PC-9 (cell line): ENCODE measurements around the gene ZNF708. TPM values are rescaled to one million over a fixed set of nuclear protein-coding genes. Genes with fewer than 3 reads are reported as not detected.

Source experiments
- Bru-seq: library from RNA; stranded (reverse); fragments of 400-500 nt; gene quantifications from one replicate; lab custom pipeline; 2021; lab: Mats Ljungman, UMichigan
- BruChase-seq, 2 experiments: library from RNA; stranded (reverse); fragments of 400-500 nt; gene quantifications; one replicate each; lab custom pipeline; 2021; lab: Mats Ljungman, UMichigan
- BruUV-seq: library from RNA; stranded (reverse); fragments of 400-500 nt; replicated peaks from 2 replicates; lab custom pipeline; 2021; lab: Mats Ljungman, UMichigan
- CTCF ChIA-PET: fragments of 300-600 bp; sonication (Branson Sonifier 250); formaldehyde crosslinking; loops from one replicate; lab custom pipeline; 2022; ENCODE audit warnings: antibody characterized with exemption; lab: Charles Lee
- POLR2A ChIA-PET: fragments of 300-600 bp; sonication (Branson Sonifier 250); formaldehyde crosslinking; loops from one replicate; lab custom pipeline; 2022; ENCODE audit warnings: antibody characterized with exemption; ENCODE audit not compliant: unreplicated experiment; lab: Charles Lee
- DNase-seq, 2 experiments: peaks; one replicate each; pipeline versions ENCODE4 v3.0.0 to v3.0.0-alpha.2; 2015 to 2022; ENCODE audit warnings: mixed read lengths in 1 of 2
- H2AFZ ChIP-seq: fragments of 200-600 bp; sonication (generic); 2 replicates; pipeline ENCODE4 v1.8.1; 2017; ENCODE audit warnings: antibody characterized with exemption
- H3F3A ChIP-seq: fragments of 200-600 bp; sonication (generic); 2 replicates; pipeline ENCODE4 v1.8.1; 2017; ENCODE audit warnings: antibody characterized with exemption, mild to moderate bottlenecking, low read depth; ENCODE audit not compliant: insufficient read depth
- H3K27ac ChIP-seq: fragments of 200-600 bp; sonication (generic); 2 replicates; pipeline ENCODE4 v1.6.1; 2016; ENCODE audit warnings: mixed run types
- H3K27me3 ChIP-seq: fragments of 200-600 bp; sonication (generic); 2 replicates; pipeline ENCODE4 v1.6.1; 2016; ENCODE audit warnings: low read depth, mixed run types; ENCODE audit not compliant: insufficient read depth
- H3K36me3 ChIP-seq: fragments of 200-600 bp; sonication (generic); 2 replicates; pipeline ENCODE4 v1.6.1; 2016; ENCODE audit warnings: low read depth, mixed run types
- H3K4me1 ChIP-seq: fragments of 200-600 bp; sonication (generic); replicated peaks from 2 replicates; pipeline ENCODE4 v1.6.1; 2016; ENCODE audit warnings: mixed run types; ENCODE audit not compliant: insufficient read depth
- H3K4me2 ChIP-seq: fragments of 200-600 bp; sonication (generic); 2 replicates; pipeline ENCODE4 v1.6.1; 2017; ENCODE audit warnings: mixed run types
- H3K4me3 ChIP-seq: fragments of 200-600 bp; sonication (generic); 2 replicates; pipeline ENCODE4 v1.6.1; 2016; ENCODE audit warnings: mixed run types
- H3K79me2 ChIP-seq: fragments of 200-600 bp; sonication (generic); 2 replicates; pipeline ENCODE4 v1.6.1; 2017; ENCODE audit warnings: low read depth, mixed run types
- H3K9me2 ChIP-seq: fragments of 200-600 bp; sonication (generic); 2 replicates; pipeline ENCODE4 v1.8.1; 2017; ENCODE audit warnings: mild to moderate bottlenecking; ENCODE audit not compliant: insufficient read depth
- H3K9me3 ChIP-seq: fragments of 200-600 bp; sonication (generic); 2 replicates; pipeline ENCODE4 v1.8.1; 2016; ENCODE audit warnings: low read depth; ENCODE audit not compliant: insufficient read depth
- H4K20me1 ChIP-seq: fragments of 200-600 bp; sonication (generic); 2 replicates; pipeline ENCODE4 v1.8.1; 2017; ENCODE audit not compliant: insufficient read depth
- CTCF ChIP-seq: fragments of 200-600 bp; sonication (generic); conservative IDR thresholded peaks from 2 replicates; pipeline ENCODE4 v1.6.1; 2017; ENCODE audit warnings: mixed run types, antibody characterized with exemption, mild to moderate bottlenecking, moderate library complexity
- EZH2 ChIP-seq: fragments of 200-600 bp; sonication (generic); IDR thresholded peaks from 2 replicates; pipeline ENCODE4 v1.8.0; 2017; ENCODE audit warnings: antibody characterized with exemption, low read depth
- intact Hi-C: fragments of 100-400 bp; cut with micrococcal nuclease; formaldehyde crosslinking; loops from one replicate; pipeline ENCODE4 v1.10.0; 2022; ENCODE audit not compliant: unreplicated experiment
- long read RNA-seq: library from polyadenylated mRNA; stranded (forward); transcript quantifications from one replicate; pipeline ENCODE4 v2.0.0, GENCODE V29; 2022
- total RNA-seq: library from RNA; stranded (reverse); gene quantifications from 2 replicates; pipeline ENCODE4 v1.2.3, GENCODE V29; 2021

ZNF708 gene
- 2.5 and 4.2 TPM in 2 replicates for total RNA-seq
- Bru-seq, nascent RNA = percentile 76 among the genes with signal in this experiment
- BruChase-seq, experiment 1, labeled RNA remaining after a 2-hour chase = percentile 60 among the genes with signal in this experiment
- percentile 51 among the genes with signal in this experiment for BruChase-seq, experiment 2, labeled RNA remaining after a 6-hour chase
- long read RNA-seq, partial matches to known transcripts = 0 of 2 reads
- long read RNA-seq, other reads (novel, unspliced or antisense) = 1 of 2 reads

- no peaks in the 10 kb centered on the region for H4K20me1 ChIP-seq
- peaks cover 25% of the 10 kb centered on the region for H3K36me3 ChIP-seq
- intact Hi-C loops = loop anchor here (2.0 kb wide), 2 partner anchors 30 to 68 kb away; partner anchors contain the start of genes ZNF493 and ZNF738
- H3K4me2 ChIP-seq = peak within 1 kb of the TSS; percentile 84
- ChIA-PET CTCF (interaction anchor here (1.2 kb wide), 1 partner anchor 68 kb away, joined by 3 read pairs; no protein-coding TSS in a partner anchor), POLR2A (interaction anchor here (0.6 to 1.0 kb wide), 7 partner anchors 30 to 406 kb away, joined by 3 to 5 read pairs (median 4); partner anchors contain the start of genes ZNF430, ZNF431, ZNF738 and ZNF85)
- TF ChIP-seq CTCF (no peak), EZH2 (no peak)
- peak within 1 kb of the TSS; percentile 99 for H2AFZ ChIP-seq
- no peaks in the 10 kb centered on the region for H3K9me2 ChIP-seq
- H3K27ac ChIP-seq = peak within 1 kb of the TSS; percentile 57
- peaks cover 21% of the 10 kb centered on the region for H3K9me3 ChIP-seq
- H3K4me1 ChIP-seq = peaks cover 7% of the 10 kb centered on the region
- peak; percentile 82 to 83 for DNase-seq
- no peaks in the 10 kb centered on the region for H3K27me3 ChIP-seq
- peak within 1 kb of the TSS; percentile 79 for H3K4me3 ChIP-seq
- BruUV-seq = no TSS peak
- peaks cover 22% of the 10 kb centered on the region for H3K79me2 ChIP-seq
- peaks cover 4% of the 10 kb centered on the region; the same call in 1 of the 2 replicates for H3F3A ChIP-seq
Measured at GRCh38 chr19:21328885-21329605, at the start of gene ZNF708. Gene ZNF708 (minus strand): TSS chr19:21329410. CDS start chr19:21329212, 198 bp downstream.

- DNase-seq = no peak
- Histone ChIP-seq H3F3A (peaks cover 10% of the 10 kb centered on the region), H4K20me1 (no peaks in the 10 kb centered on the region), H3K4me2 (no peak overlapping the region), H3K27me3 (no peaks in the 10 kb centered on the region), H3K36me3 (peaks cover 31% of the 10 kb centered on the region), H3K4me1 (peaks cover 9% of the 10 kb centered on the region; the same call in 1 of the 2 replicates), H2AFZ (no peak overlapping the region), H3K9me3 (peaks cover 21% of the 10 kb centered on the region), H3K27ac (no peak overlapping the region), H3K9me2 (no peaks in the 10 kb centered on the region), H3K79me2 (peaks cover 18% of the 10 kb centered on the region), H3K4me3 (no peak overlapping the region)
- TF ChIP-seq EZH2 = no peak
- no peak for TF ChIP-seq CTCF
- BruUV-seq = no TSS peak
- intact Hi-C loops = no loop called here
- POLR2A ChIA-PET = no interaction called here
- CTCF ChIA-PET = no interaction called here
Measured at GRCh38 chr19:21362291-21362690, 33.1 kb upstream of the ZNF708 start.

- Histone ChIP-seq H3K4me3 (peak within 1 kb of the TSS; percentile 89), H3K79me2 (peaks cover 18% of the 10 kb centered on the region), H3F3A (peaks cover 10% of the 10 kb centered on the region), H3K9me2 (no peaks in the 10 kb centered on the region), H3K4me1 (peaks cover 9% of the 10 kb centered on the region; the same call in 1 of the 2 replicates), H3K4me2 (peak within 1 kb of the TSS; percentile 78), H3K9me3 (peaks cover 22% of the 10 kb centered on the region), H3K27ac (peak within 1 kb of the TSS; percentile 39; the same call in 1 of the 2 replicates), H3K27me3 (no peaks in the 10 kb centered on the region), H3K36me3 (peaks cover 21% of the 10 kb centered on the region), H2AFZ (peak within 1 kb of the TSS; percentile 88), H4K20me1 (no peaks in the 10 kb centered on the region)
- BruUV-seq = no TSS peak
- CTCF ChIA-PET = no interaction called here
- POLR2A ChIA-PET = interaction anchor here (0.6 to 0.7 kb wide), 4 partner anchors 30 to 1581 kb away, joined by 3 to 5 read pairs (median 4); partner anchors contain the start of gene ZNF253
- TF ChIP-seq CTCF = no peak
- no peak for TF ChIP-seq EZH2
- peak; percentile 88 to 94 for DNase-seq
- intact Hi-C loops = loop anchor here (2.0 kb wide), 2 partner anchors 30 to 38 kb away; partner anchors contain the start of genes ZNF493 and ZNF708
Measured at GRCh38 chr19:21358768-21359451, 29.7 kb upstream of the ZNF708 start, which contains the start of gene ZNF738. Gene ZNF738 (plus strand): TSS chr19:21359000. CDS start chr19:21359141, 141 bp downstream.
